GM23248 (cell line): Measurements from ENCODE around the gene CLEC6A. TPM values are rescaled to one million over a fixed set of nuclear protein-coding genes. Genes with fewer than 3 reads are reported as not detected.

Experiments used
- DNase-seq: peaks from one replicate; pipeline ENCODE4 v3.0.0-alpha.2; 2015
- H2AFZ ChIP-seq: fragments of 200-600 bp; sonication (generic); 2 replicates; pipeline ENCODE4 v1.6.1; 2016; ENCODE audit warnings: antibody characterized with exemption
- H3F3A ChIP-seq: fragments of 200-600 bp; sonication (generic); 2 replicates; pipeline ENCODE4 v1.6.1; 2016; ENCODE audit warnings: mild to moderate bottlenecking, antibody characterized with exemption, mixed run types; ENCODE audit not compliant: insufficient read depth
- H3K27ac ChIP-seq: fragments of 200-600 bp; sonication (generic); 2 replicates; pipeline ENCODE4 v1.5.1; 2016; ENCODE audit warnings: mild to moderate bottlenecking
- H3K27me3 ChIP-seq: fragments of 200-600 bp; sonication (generic); replicated peaks from 2 replicates; pipeline ENCODE4 v1.6.1; 2016; ENCODE audit warnings: mild to moderate bottlenecking; ENCODE audit not compliant: insufficient read depth
- H3K36me3 ChIP-seq: fragments of 200-600 bp; sonication (generic); 2 replicates; pipeline ENCODE4 v1.6.1; 2016; ENCODE audit warnings: low read depth, mild to moderate bottlenecking
- H3K4me1 ChIP-seq: fragments of 200-600 bp; sonication (generic); 2 replicates; pipeline ENCODE4 v1.6.1; 2016; ENCODE audit warnings: mild to moderate bottlenecking; ENCODE audit not compliant: insufficient read depth
- H3K4me2 ChIP-seq: fragments of 200-600 bp; sonication (generic); one replicate; pipeline ENCODE4 v1.6.1; 2016; ENCODE audit warnings: mild to moderate bottlenecking; ENCODE audit not compliant: unreplicated experiment
- H3K4me3 ChIP-seq: fragments of 200-600 bp; sonication (generic); 2 replicates; pipeline ENCODE4 v1.5.1; 2016; ENCODE audit warnings: mild to moderate bottlenecking
- H3K79me2 ChIP-seq: fragments of 200-600 bp; sonication (generic); 2 replicates; pipeline ENCODE4 v1.6.1; 2016; ENCODE audit warnings: mild to moderate bottlenecking; ENCODE audit not compliant: insufficient read depth
- H3K9ac ChIP-seq: fragments of 200-600 bp; sonication (generic); 2 replicates; pipeline ENCODE4 v1.6.1; 2016; ENCODE audit warnings: mild to moderate bottlenecking
- H3K9me2 ChIP-seq: fragments of 200-600 bp; sonication (generic); 2 replicates; pipeline ENCODE4 v1.6.1; 2016; ENCODE audit warnings: mixed run types, mild to moderate bottlenecking, moderate library complexity; ENCODE audit not compliant: insufficient read depth
- H3K9me3 ChIP-seq: fragments of 200-600 bp; sonication (generic); one replicate; pipeline ENCODE4 v1.6.1; 2017; ENCODE audit warnings: low read depth
- H4K20me1 ChIP-seq: fragments of 200-600 bp; sonication (generic); 2 replicates; pipeline ENCODE4 v1.6.0; 2016; ENCODE audit not compliant: insufficient read depth
- EZH2 ChIP-seq: fragments of 200-600 bp; sonication (generic); IDR thresholded peaks from 2 replicates; pipeline ENCODE4 v1.6.1; 2018; ENCODE audit warnings: antibody characterized with exemption, mild to moderate bottlenecking; ENCODE audit not compliant: insufficient read depth, poor library complexity, severe bottlenecking
- EZH2phosphoT487 ChIP-seq: fragments of 200-600 bp; sonication (generic); IDR thresholded peaks from 2 replicates; pipeline ENCODE4 v1.6.1; 2018; ENCODE audit warnings: antibody characterized with exemption, moderate library complexity, mild to moderate bottlenecking, low read depth; ENCODE audit not compliant: insufficient read depth
- WGBS, 2 experiments: methylation state at CpG; one replicate each; pipeline ENCODE4 v1.1.6; 2015 to 2017; ENCODE audit warnings: low lambda C conversion rate in 2 of 2, low coverage in 1 of 2; ENCODE audit errors: missing lambda C conversion rate in 2 of 2; 5-methylcytosine and 5-hydroxymethylcytosine counted together
- in situ Hi-C: fragments of 300-500 bp; cut with MboI; formaldehyde crosslinking; loops from 2 replicates; pipeline ENCODE4 v1.15.0; 2020
- polyA plus RNA-seq: library from polyadenylated mRNA; unstranded; fragments of >200 nt; fragmentation: Nextera tagmentation; extraction: Ambion mirVana; gene quantifications from 2 replicates; pipeline ENCODE4 v1.2.1, GENCODE V29; 2016
- total RNA-seq: library from RNA; depleted of rRNA; stranded (reverse); fragments of >200 nt; shearing (Covaris generic); gene quantifications from 2 replicates; pipeline ENCODE4 v1.2.3, GENCODE V29; 2014

CLEC6A gene
- total and polyA plus RNA-seq, 2 experiments from 2014 or later = not detected

GRCh38 chr12:8453021-8453513 lies 2.7 kb upstream of the CLEC6A start:
- H3K9me2 ChIP-seq = no peaks in the 10 kb centered on the region
- H3K27ac ChIP-seq = no peak overlapping the region
- WGBS, 2 experiments = 23 to 27% methylated on average over 4 of the region's 4 CpGs
- H3K4me1 ChIP-seq = no peaks in the 10 kb centered on the region
- H4K20me1 ChIP-seq = no peaks in the 10 kb centered on the region
- no peak overlapping the region for H3K9ac ChIP-seq
- H3K9me3 ChIP-seq = no peaks in the 10 kb centered on the region
- H2AFZ ChIP-seq = no peak overlapping the region
- H3K4me3 ChIP-seq = no peak overlapping the region
- no peaks in the 10 kb centered on the region for H3K36me3 ChIP-seq
- no peak overlapping the region for H3K4me2 ChIP-seq
- TF ChIP-seq EZH2 (no peak), EZH2phosphoT487 (no peak)
- H3F3A ChIP-seq = no peaks in the 10 kb centered on the region
- H3K79me2 ChIP-seq = no peaks in the 10 kb centered on the region
- peaks cover 4% of the 10 kb centered on the region for H3K27me3 ChIP-seq
- DNase-seq = no peak
- in situ Hi-C loops = no loop called here

- no peaks in the 10 kb centered on the region for H3K9me3 ChIP-seq
- no peak overlapping the region for H2AFZ ChIP-seq
- no peaks in the 10 kb centered on the region for H4K20me1 ChIP-seq
- WGBS, 2 experiments = 0 to 3% methylated on average over 1 of the region's 1 CpG
- H3K36me3 ChIP-seq = no peaks in the 10 kb centered on the region
- no peaks in the 10 kb centered on the region for H3F3A ChIP-seq
- TF ChIP-seq EZH2 (no peak), EZH2phosphoT487 (no peak)
- H3K27me3 ChIP-seq = peaks cover 4% of the 10 kb centered on the region
- no peak overlapping the region for H3K27ac ChIP-seq
- H3K4me1 ChIP-seq = no peaks in the 10 kb centered on the region
- no peaks in the 10 kb centered on the region for H3K79me2 ChIP-seq
- in situ Hi-C loops = no loop called here
- no peak overlapping the region for H3K4me2 ChIP-seq
- H3K9me2 ChIP-seq = no peaks in the 10 kb centered on the region
- no peak for DNase-seq
- no peak overlapping the region for H3K9ac ChIP-seq
- no peak overlapping the region for H3K4me3 ChIP-seq
Measured at GRCh38 chr12:8453796-8454195, 2.0 kb upstream of the CLEC6A start.

DNA sequence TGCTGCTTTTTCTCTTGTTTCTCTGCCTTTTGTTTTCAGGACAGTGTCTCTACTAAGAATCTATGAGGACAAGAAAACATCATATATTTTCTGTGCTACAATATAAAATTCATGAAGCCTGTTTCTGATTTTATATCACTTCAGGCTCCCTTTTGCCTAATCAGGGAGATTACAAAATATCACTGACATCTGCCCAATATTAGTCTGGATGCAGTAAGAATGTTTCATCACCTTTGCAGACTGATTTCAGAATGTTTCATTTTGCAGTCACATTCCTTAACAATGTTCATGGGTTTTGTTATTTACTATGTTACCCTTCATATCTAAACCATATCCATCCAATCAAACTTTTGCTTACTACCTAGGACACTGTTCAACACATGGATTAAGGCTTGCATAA lies 491 bp upstream of the CLEC6A start:
- no peak for TF ChIP-seq EZH2
- TF ChIP-seq EZH2phosphoT487 = no peak
- H3K27ac ChIP-seq = no peak overlapping the region
- no peak overlapping the region for H3K4me2 ChIP-seq
- H3K27me3 ChIP-seq = peaks cover 4% of the 10 kb centered on the region
- H3K9me2 ChIP-seq = no peaks in the 10 kb centered on the region
- H3K36me3 ChIP-seq = no peaks in the 10 kb centered on the region
- no peaks in the 10 kb centered on the region for H3K9me3 ChIP-seq
- no peak overlapping the region for H2AFZ ChIP-seq
- no peaks in the 10 kb centered on the region for H3F3A ChIP-seq
- H4K20me1 ChIP-seq = no peaks in the 10 kb centered on the region
- no peaks in the 10 kb centered on the region for H3K4me1 ChIP-seq
- no peak overlapping the region for H3K9ac ChIP-seq
- H3K4me3 ChIP-seq = no peak overlapping the region
- in situ Hi-C loops = no loop called here
- H3K79me2 ChIP-seq = no peaks in the 10 kb centered on the region
- no peak for DNase-seq

- Histone ChIP-seq H3K79me2 (no peaks in the 10 kb centered on the region), H3K27me3 (no peaks in the 10 kb centered on the region; the same call in 1 of the 2 replicates), H3K27ac (no peak overlapping the region), H2AFZ (no peak overlapping the region), H3K4me3 (no peak overlapping the region), H3K36me3 (no peaks in the 10 kb centered on the region), H3K9me3 (no peaks in the 10 kb centered on the region), H3K4me1 (no peaks in the 10 kb centered on the region), H3K4me2 (no peak overlapping the region), H3K9ac (no peak overlapping the region), H3F3A (no peaks in the 10 kb centered on the region), H4K20me1 (no peaks in the 10 kb centered on the region), H3K9me2 (no peaks in the 10 kb centered on the region)
- in situ Hi-C loops = no loop called here
- no peak for TF ChIP-seq EZH2
- no peak for DNase-seq
- 25 to 26% methylated on average over 2 of the region's 2 CpGs for WGBS, 2 experiments
Measured at GRCh38 chr12:8461426-8461825, 5.7 kb downstream of the CLEC6A start.
